ENCODE measurements around the gene PEBP1. TPM values are rescaled to one million over a fixed set of nuclear protein-coding genes. Genes with fewer than 3 reads are reported as not detected.

The PEBP1 gene
- total RNA-seq, 4 donors from 2014 or later = 465 to 1,340 (median 591) TPM

DNA sequence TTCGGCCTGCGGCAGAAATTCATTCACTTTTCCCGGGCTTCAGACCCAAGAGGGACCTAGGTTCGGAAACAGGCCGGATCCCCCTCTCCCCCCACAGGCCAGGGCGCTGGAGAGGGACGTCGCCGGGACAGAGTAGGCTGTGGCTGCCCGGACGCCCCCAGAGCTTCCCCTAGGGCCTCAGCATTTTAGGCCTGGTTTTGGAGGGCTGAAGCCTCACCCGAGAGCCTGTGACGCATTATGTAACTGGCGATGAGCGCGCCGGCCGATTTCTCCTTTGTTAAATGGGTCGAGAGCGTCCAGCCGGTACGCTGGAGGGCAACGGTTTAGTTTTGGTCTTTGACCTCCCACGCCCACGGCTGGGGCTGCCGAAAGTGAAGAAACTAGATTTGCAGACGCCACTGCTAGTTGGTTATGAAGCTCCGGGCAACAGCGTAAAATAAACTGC lies 657 bp downstream of the PEBP1 start:
- Histone ChIP-seq H3K36me3 (peaks cover 0 to 37% (median 0%) of the 10 kb centered on the region in 3 donors), H3K27ac (peak overlapping the region; percentile 77 to 87 (median 84)), H3K4me3 (peak overlapping the region; percentile 79 to 92 (median 82)), H3K27me3 (no peaks in the 10 kb centered on the region), H3K9me3 (no peaks in the 10 kb centered on the region), H3K4me1 (peaks cover 0 to 28% (median 5%) of the 10 kb centered on the region in 4 donors)
- peak; percentile 32 to 75 (median 74) for DNase-seq
- TF ChIP-seq, protein P1, sequence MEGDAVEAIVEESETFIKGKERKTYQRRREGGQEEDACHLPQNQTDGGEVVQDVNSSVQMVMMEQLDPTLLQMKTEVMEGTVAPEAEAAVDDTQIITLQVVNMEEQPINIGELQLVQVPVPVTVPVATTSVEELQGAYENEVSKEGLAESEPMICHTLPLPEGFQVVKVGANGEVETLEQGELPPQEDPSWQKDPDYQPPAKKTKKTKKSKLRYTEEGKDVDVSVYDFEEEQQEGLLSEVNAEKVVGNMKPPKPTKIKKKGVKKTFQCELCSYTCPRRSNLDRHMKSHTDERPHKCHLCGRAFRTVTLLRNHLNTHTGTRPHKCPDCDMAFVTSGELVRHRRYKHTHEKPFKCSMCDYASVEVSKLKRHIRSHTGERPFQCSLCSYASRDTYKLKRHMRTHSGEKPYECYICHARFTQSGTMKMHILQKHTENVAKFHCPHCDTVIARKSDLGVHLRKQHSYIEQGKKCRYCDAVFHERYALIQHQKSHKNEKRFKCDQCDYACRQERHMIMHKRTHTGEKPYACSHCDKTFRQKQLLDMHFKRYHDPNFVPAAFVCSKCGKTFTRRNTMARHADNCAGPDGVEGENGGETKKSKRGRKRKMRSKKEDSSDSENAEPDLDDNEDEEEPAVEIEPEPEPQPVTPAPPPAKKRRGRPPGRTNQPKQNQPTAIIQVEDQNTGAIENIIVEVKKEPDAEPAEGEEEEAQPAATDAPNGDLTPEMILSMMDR (IDR thresholded peaks at IDR 0.05) = no peak
- TF ChIP-seq POLR2A (IDR thresholded peaks at IDR 0.05) = no peak

DNA sequence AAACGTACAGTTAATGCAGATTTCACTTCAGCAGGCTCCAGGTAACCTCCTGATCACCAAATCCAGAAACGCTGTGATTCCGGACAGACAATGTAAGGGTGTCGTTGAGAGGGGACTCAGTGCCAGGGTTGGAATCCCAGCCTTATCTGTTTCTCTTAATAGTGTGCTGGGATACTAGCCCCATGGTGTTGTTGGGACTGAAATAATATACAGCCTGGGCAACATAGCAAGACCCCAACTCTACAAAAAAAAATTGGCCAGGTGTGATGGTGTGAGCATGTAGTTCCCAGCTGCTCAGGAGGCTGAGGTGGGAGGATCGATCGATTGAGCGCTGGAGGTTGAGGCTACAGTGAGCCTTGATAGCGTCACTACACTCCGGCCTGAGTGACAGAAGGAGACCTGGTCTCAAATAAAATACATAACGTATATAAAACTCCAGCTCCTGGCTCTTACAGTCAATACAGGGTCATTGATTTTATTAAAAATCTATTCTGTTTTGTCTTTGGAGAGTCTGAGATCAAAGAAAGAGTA lies 1.3 kb downstream of the PEBP1 start:
- TF ChIP-seq POLR2A (IDR thresholded peaks at IDR 0.05) = no peak
- TF ChIP-seq, protein P1 (IDR thresholded peaks at IDR 0.05) = no peak
- H3K36me3 ChIP-seq = peaks cover 0 to 42% (median 0%) of the 10 kb centered on the region in 3 donors
- peak overlapping the region; percentile 77 to 87 (median 84) for H3K27ac ChIP-seq
- H3K4me3 ChIP-seq = peak overlapping the region; percentile 79 to 92 (median 82)
- no peaks in the 10 kb centered on the region for H3K27me3 ChIP-seq
- H3K4me1 ChIP-seq = peaks cover 0 to 28% (median 4%) of the 10 kb centered on the region in 4 donors
- no peaks in the 10 kb centered on the region for H3K9me3 ChIP-seq
- no peak for DNase-seq

DNA sequence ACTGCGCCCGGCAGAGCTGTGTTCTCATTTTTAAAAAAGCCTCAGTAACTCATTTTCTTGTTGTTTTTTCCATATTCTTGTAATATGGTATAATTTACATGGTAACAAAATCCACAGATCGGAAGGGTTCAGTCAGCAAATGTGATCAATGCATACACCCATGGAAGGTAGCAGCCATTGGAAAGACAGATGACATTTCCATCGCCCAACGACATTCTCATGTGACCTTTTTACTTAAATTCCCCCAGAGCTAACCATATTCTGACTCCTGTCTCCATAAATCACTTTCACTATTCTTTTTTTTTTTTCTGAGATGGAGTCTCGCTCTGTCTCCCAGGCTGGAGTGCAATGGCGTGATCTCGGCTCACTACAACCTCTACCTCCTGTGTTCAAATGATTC lies 4.9 kb downstream of the PEBP1 start:
- Histone ChIP-seq H3K4me3 (no peak overlapping the region), H3K27me3 (no peaks in the 10 kb centered on the region)
- TF ChIP-seq, protein P1 (IDR thresholded peaks at IDR 0.05) = no peak
- no peak for TF ChIP-seq POLR2A (IDR thresholded peaks at IDR 0.05)

DNA sequence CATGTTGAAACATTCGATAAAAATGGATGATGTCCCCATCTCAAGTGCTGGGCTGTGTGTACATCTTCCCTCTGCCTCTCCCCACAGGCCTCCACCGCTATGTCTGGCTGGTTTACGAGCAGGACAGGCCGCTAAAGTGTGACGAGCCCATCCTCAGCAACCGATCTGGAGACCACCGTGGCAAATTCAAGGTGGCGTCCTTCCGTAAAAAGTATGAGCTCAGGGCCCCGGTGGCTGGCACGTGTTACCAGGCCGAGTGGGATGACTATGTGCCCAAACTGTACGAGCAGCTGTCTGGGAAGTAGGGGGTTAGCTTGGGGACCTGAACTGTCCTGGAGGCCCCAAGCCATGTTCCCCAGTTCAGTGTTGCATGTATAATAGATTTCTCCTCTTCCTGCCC lies 8.6 kb downstream of the PEBP1 start:
- no peak for TF ChIP-seq POLR2A (IDR thresholded peaks at IDR 0.05)
- TF ChIP-seq, protein P1 (IDR thresholded peaks at IDR 0.05) = no peak
- no peak for DNase-seq
- no peak overlapping the region for H3K27ac ChIP-seq
- H3K4me1 ChIP-seq = peaks cover 0 to 4% (median 0%) of the 10 kb centered on the region in 4 donors
- no peak overlapping the region for H3K4me3 ChIP-seq
- H3K36me3 ChIP-seq = peaks cover 0 to 80% (median 0%) of the 10 kb centered on the region in 3 donors
- H3K9me3 ChIP-seq = no peaks in the 10 kb centered on the region
- H3K27me3 ChIP-seq = no peaks in the 10 kb centered on the region

More for the DNA sequence above, 4.9 kb downstream of the PEBP1 start:
- peaks cover 0 to 23% (median 4%) of the 10 kb centered on the region in 4 donors for H3K4me1 ChIP-seq
- DNase-seq = no peak
- peaks cover 0 to 73% (median 0%) of the 10 kb centered on the region in 3 donors for H3K36me3 ChIP-seq
- no peak overlapping the region for H3K27ac ChIP-seq
- H3K9me3 ChIP-seq = no peaks in the 10 kb centered on the region

DNA sequence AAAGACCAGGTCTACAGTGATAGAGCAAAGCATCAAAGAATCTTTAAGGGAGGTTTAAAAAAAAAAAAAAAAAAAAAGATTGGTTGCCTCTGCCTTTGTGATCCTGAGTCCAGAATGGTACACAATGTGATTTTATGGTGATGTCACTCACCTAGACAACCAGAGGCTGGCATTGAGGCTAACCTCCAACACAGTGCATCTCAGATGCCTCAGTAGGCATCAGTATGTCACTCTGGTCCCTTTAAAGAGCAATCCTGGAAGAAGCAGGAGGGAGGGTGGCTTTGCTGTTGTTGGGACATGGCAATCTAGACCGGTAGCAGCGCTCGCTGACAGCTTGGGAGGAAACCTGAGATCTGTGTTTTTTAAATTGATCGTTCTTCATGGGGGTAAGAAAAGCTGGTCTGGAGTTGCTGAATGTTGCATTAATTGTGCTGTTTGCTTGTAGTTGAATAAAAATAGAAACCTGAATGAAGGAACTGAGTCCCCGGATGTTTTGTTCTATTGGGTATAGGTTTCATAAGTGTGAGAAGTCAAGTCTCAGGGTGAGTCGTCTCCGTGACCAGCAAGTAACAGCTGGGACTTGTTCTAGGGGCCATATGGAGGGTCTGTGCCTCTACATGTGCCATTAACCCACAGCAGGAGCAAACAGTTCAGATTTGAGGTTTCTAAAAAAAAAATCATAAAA lies 9.3 kb downstream of the PEBP1 start:
- H3K36me3 ChIP-seq = peaks cover 0 to 73% (median 0%) of the 10 kb centered on the region in 3 donors
- H3K27ac ChIP-seq = no peak overlapping the region
- DNase-seq = no peak
- H3K4me1 ChIP-seq = peaks cover 0 to 4% (median 0%) of the 10 kb centered on the region in 4 donors
- no peak overlapping the region for H3K4me3 ChIP-seq
- H3K27me3 ChIP-seq = no peaks in the 10 kb centered on the region
- H3K9me3 ChIP-seq = no peaks in the 10 kb centered on the region
- TF ChIP-seq POLR2A (IDR thresholded peaks at IDR 0.05) = no peak
- TF ChIP-seq, protein P1 (IDR thresholded peaks at IDR 0.05) = no peak
